Stimulated activated naive CD8-positive, alpha-beta T cell treated with anti-CD3 and anti-CD28 coated beads, Interleukin-15, Interleukin-2, amounts not matched to agents 100 ng/mL and 50 ng/mL, for 24 hours (primary cell): Measurements from ENCODE around the gene TMEM259.

Experiments used
- H3K27ac Mint-ChIP-seq: one replicate; pipeline ENCODE4 v1.8.0; 2021; ENCODE audit warnings: mild to moderate bottlenecking, mixed read lengths
- H3K27me3 Mint-ChIP-seq: one replicate; pipeline ENCODE4 v1.8.0; 2021; ENCODE audit warnings: mixed read lengths
- H3K36me3 Mint-ChIP-seq: one replicate; pipeline ENCODE4 v1.8.0; 2021; ENCODE audit warnings: low read depth, mixed read lengths
- H3K4me1 Mint-ChIP-seq: one replicate; pipeline ENCODE4 v1.8.0; 2021; ENCODE audit warnings: low read depth, mixed read lengths
- H3K4me3 Mint-ChIP-seq: one replicate; pipeline ENCODE4 v1.8.0; 2021; ENCODE audit warnings: mild to moderate bottlenecking, mixed read lengths
- H3K9me3 Mint-ChIP-seq: one replicate; pipeline ENCODE4 v1.8.0; 2021; ENCODE audit warnings: mixed read lengths

Gene TMEM259

DNA sequence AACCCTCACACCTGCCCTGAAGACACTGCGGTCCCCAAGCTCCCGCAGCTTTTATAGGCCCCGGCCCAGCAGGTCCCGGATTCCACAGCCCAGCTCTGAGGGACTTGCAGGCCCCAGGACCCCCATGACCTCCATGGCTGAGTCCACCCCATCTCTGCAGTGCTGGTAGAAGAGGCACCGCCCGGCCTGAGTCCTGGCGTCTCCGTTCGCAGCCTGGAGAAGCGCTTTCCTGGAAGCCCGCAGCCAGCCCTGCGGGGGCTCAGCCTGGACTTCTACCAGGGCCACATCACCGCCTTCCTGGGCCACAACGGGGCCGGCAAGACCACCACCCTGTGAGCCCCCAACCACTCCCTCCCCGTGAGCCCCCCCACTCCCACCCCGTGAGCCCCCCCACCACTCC, 28.2 kb upstream of the TMEM259 start:
- no peaks in the 10 kb centered on the region for H3K4me1 Mint-ChIP-seq
- no peak overlapping the region for H3K27ac Mint-ChIP-seq
- no peaks in the 10 kb centered on the region for H3K36me3 Mint-ChIP-seq
- no peaks in the 10 kb centered on the region for H3K9me3 Mint-ChIP-seq
- no peak overlapping the region for H3K4me3 Mint-ChIP-seq
- H3K27me3 Mint-ChIP-seq = no peaks in the 10 kb centered on the region

DNA sequence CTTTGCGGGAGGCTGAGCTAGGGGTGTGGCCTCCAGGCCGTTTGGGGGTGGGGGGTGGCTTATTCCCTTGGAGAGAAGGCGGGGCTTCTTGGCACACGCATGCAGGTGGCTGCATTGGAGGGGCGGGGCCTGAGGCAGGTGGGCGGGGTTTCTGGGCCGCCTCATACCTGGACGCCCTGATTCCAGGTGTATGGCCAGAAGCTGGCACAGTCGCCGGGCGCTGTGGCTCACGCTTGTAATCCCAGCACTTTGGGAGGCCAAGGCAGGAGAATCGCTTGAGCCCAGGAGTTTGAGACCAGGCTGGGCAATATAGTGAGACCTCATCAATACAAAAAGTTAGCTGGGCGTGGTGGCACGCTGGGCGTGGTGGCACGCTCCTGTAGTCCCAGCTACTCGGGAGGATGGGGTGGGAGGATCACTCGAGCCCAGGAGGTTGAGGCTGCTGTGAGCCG, 26.8 kb upstream of the TMEM259 start:
- H3K4me3 Mint-ChIP-seq = no peak overlapping the region
- H3K36me3 Mint-ChIP-seq = no peaks in the 10 kb centered on the region
- H3K4me1 Mint-ChIP-seq = no peaks in the 10 kb centered on the region
- no peak overlapping the region for H3K27ac Mint-ChIP-seq
- no peaks in the 10 kb centered on the region for H3K27me3 Mint-ChIP-seq
- H3K9me3 Mint-ChIP-seq = no peaks in the 10 kb centered on the region

DNA sequence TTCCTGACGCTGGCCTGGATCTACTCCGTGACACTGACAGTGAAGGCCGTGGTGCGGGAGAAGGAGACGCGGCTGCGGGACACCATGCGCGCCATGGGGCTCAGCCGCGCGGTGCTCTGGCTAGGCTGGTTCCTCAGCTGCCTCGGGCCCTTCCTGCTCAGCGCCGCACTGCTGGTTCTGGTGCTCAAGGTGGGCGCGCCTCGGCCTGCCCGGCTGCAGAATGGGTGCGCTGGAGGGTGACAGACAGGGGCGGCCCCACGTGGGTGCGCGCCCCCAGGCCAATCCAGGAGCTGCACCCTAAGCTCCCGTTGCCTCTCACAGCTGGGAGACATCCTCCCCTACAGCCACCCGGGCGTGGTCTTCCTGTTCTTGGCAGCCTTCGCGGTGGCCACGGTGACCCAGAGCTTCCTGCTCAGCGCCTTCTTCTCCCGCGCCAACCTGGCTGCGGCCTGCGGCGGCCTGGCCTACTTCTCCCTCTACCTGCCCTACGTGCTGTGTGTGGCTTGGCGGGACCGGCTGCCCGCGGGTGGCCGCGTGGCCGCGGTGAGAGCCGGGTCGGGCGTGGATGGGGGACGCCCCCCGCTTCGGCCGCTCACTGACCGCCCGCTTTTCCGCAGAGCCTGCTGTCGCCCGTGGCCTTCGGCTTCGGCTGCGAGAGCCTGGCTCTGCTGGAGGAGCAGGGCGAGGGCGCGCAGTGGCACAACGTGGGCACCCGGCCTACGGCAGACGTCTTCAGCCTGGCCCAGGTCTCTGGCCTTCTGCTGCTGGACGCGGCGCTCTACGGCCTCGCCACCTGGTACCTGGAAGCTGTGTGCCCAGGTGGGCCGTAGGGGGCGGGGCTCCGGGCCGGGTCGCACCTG, 26.1 kb upstream of the TMEM259 start:
- no peaks in the 10 kb centered on the region for H3K4me1 Mint-ChIP-seq
- no peaks in the 10 kb centered on the region for H3K36me3 Mint-ChIP-seq
- no peak overlapping the region for H3K27ac Mint-ChIP-seq
- no peaks in the 10 kb centered on the region for H3K27me3 Mint-ChIP-seq
- H3K4me3 Mint-ChIP-seq = no peak overlapping the region
- H3K9me3 Mint-ChIP-seq = no peaks in the 10 kb centered on the region

DNA sequence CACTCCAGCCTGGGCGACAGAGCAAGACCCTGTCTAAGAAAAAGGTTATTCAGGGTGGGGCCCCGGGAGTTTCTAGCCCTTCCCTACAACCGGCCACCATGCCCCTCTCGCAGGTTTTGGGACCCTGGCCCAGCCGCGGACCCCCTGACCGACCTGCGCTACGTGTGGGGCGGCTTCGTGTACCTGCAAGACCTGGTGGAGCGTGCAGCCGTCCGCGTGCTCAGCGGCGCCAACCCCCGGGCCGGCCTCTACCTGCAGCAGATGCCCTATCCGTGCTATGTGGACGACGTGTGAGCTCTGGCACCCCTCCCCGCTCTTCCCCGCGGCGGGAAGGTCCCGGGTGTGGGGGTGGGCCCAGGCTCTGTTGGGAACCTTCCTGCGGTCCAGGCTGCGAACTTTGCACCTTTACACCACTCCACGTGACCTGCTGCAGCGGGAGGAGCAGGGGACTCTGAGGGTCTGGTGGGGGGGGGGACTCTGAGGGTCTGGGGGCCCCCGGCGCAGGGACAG, 25.2 kb upstream of the TMEM259 start:
- Mint-ChIP-seq H3K4me1 (peaks cover 4% of the 10 kb centered on the region), H3K36me3 (no peaks in the 10 kb centered on the region), H3K27me3 (no peaks in the 10 kb centered on the region), H3K9me3 (no peaks in the 10 kb centered on the region), H3K27ac (no peak overlapping the region), H3K4me3 (no peak overlapping the region)

DNA sequence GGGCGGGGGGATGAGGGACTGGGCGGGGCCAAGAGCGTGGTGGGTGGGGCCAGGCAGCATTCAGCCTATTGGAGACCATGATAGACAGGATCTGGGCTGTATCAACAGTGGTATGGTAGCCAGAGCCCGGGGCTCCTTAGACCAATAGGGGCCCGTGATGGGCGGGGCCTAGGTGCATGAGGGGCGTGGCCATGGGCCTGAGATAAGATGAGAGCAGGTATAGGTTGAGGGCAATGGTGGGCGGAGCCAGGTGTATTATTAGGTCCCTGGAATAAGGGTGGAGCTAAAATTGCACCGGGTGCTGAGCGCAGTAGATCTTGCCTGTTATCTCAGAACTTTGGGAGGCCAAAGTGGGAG, 24.3 kb upstream of the TMEM259 start:
- no peak overlapping the region for H3K27ac Mint-ChIP-seq
- H3K27me3 Mint-ChIP-seq = no peaks in the 10 kb centered on the region
- no peaks in the 10 kb centered on the region for H3K36me3 Mint-ChIP-seq
- peaks cover 14% of the 10 kb centered on the region for H3K4me1 Mint-ChIP-seq
- no peak overlapping the region for H3K4me3 Mint-ChIP-seq
- H3K9me3 Mint-ChIP-seq = no peaks in the 10 kb centered on the region

DNA sequence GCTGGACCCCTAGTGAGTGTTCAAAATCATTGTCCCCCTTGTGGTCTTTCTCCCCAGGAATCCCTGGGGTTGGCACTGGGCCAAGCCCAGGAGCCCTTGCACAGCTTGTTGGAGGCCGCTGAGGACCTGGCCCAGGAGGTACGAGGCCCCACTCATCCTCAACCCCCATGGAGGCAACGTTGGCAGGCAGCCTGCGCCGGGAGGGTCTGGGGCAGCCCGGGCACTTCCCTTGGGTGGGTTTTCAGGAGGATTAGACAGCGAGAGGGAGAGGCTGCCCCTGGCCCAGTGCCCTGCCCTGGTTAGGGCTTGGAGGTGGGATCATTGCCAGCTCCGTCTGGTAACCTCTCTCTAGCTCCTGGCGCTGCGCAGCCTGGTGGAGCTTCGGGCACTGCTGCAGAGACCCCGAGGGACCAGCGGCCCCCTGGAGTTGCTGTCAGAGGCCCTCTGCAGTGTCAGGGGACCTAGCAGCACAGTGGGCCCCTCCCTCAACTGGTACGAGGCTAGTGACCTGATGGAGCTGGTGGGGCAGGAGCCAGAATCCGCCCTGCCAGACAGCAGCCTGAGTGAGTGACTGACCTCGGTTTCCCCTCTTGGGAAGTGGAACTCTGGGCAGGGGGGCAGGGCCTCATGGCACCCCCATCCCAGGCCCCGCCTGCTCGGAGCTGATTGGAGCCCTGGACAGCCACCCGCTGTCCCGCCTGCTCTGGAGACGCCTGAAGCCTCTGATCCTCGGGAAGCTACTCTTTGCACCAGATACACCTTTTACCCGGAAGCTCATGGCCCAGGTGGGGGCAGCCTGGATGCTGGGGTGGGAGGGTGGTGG, 22.0 kb upstream of the TMEM259 start:
- Mint-ChIP-seq H3K9me3 (no peaks in the 10 kb centered on the region), H3K36me3 (peaks cover 6% of the 10 kb centered on the region), H3K27ac (no peak overlapping the region), H3K4me3 (no peak overlapping the region), H3K4me1 (peaks cover 37% of the 10 kb centered on the region), H3K27me3 (no peaks in the 10 kb centered on the region)

DNA sequence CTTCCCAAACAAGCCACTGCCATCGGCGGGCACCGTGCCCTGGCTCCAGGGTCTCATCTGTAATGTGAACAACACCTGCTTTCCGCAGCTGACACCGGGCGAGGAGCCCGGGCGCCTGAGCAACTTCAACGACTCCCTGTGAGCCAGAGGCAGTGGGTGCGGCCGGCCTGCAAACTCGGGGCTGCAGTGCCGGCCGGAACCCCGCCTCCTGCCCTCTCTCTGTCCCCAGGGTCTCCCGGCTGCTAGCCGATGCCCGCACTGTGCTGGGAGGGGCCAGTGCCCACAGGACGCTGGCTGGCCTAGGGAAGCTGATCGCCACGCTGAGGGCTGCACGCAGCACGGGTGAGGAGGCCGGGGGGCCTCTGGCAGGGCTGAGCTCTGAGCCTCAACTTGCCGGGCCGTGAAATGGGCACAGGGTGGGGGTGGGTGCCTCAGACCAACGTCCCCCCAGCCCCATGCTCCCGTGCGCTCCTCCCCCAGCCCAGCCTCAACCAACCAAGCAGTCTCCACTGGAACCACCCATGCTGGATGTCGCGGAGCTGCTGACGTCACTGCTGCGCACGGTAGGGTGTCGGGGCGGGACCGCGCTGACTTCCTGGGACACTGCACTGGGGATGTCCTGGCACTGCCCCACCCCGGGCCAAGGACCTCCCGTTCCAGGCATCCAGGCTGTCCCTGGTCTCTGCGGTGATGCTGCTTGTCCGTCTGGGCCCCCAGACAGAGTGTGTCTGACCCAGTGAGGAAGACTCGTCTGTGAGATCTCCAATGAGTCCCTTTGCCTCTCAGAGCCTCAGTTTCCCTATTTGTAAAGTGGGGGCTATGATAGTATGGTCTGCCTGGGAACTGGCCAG, 21.1 kb upstream of the TMEM259 start:
- Mint-ChIP-seq H3K27me3 (no peaks in the 10 kb centered on the region), H3K36me3 (peaks cover 12% of the 10 kb centered on the region), H3K9me3 (no peaks in the 10 kb centered on the region), H3K4me3 (no peak overlapping the region), H3K4me1 (peaks cover 43% of the 10 kb centered on the region), H3K27ac (no peak overlapping the region)

DNA sequence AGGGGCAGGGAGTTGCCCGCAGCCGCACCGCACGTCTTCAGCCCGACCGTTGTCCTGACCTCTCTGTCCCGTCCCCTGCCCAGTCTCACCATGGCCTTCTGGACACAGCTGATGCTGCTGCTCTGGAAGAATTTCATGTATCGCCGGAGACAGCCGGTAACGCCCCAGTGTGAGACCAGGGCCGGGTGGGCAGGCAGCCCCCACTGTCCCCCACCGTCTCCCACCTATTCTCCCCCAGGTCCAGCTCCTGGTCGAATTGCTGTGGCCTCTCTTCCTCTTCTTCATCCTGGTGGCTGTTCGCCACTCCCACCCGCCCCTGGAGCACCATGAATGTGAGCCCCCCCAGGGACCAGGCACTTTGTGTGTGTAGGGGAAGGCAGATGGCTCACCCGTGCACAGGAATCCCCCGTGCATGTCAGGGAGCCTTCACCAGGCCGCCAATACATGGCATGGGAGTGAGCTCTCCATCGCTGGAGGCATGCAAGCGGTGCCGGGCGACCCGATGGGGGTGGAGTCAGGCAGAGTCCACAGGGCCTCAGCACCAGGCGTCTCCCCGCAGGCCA, 20.4 kb upstream of the TMEM259 start:
- Mint-ChIP-seq H3K27me3 (no peaks in the 10 kb centered on the region), H3K9me3 (no peaks in the 10 kb centered on the region), H3K4me1 (peaks cover 43% of the 10 kb centered on the region), H3K27ac (peak overlapping the region; percentile 52), H3K4me3 (peak overlapping the region; percentile 89), H3K36me3 (peaks cover 15% of the 10 kb centered on the region)

DNA sequence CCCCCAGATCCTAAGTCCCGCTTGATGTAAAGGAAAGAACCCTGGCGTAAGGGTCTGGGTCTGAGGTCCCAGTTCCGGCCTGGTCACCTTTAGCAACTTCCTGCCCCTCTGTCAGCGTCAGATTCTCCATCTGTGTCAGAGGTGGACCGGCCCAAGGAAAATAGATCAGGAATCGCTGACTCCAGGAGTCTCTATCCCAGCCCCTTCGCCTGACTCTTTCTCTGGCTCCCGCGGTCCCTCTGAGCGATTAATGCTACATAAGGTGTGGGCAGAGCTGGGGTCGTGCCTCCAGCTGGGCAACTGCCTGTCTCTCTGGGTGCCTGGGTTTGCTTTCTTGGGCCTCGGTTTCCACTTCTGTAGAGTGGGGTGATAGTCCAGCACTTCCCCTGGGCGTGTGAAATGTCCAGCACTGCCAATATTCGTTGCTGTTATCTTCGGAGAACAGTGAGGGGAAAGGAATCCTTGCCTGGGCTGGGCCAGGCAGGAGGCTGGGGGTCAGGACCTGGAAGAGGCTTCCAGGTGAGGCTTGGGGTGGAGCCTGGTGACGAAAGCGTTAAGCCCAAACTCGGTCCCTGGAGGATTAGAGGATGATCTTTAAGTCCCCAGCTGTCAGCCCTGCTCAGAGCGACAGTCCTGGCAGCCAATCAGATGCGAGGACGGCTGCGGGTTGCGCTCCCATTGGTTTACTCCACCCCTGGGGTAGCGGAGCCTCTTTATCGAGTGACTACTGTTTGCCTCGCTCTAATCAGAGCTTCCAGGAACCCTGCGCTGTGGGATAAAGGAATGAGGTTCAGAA, 19.8 kb upstream of the TMEM259 start:
- Mint-ChIP-seq H3K27me3 (no peaks in the 10 kb centered on the region), H3K4me3 (peak overlapping the region; percentile 89), H3K36me3 (peaks cover 16% of the 10 kb centered on the region), H3K9me3 (no peaks in the 10 kb centered on the region), H3K27ac (peak overlapping the region; percentile 52), H3K4me1 (peaks cover 43% of the 10 kb centered on the region)

DNA sequence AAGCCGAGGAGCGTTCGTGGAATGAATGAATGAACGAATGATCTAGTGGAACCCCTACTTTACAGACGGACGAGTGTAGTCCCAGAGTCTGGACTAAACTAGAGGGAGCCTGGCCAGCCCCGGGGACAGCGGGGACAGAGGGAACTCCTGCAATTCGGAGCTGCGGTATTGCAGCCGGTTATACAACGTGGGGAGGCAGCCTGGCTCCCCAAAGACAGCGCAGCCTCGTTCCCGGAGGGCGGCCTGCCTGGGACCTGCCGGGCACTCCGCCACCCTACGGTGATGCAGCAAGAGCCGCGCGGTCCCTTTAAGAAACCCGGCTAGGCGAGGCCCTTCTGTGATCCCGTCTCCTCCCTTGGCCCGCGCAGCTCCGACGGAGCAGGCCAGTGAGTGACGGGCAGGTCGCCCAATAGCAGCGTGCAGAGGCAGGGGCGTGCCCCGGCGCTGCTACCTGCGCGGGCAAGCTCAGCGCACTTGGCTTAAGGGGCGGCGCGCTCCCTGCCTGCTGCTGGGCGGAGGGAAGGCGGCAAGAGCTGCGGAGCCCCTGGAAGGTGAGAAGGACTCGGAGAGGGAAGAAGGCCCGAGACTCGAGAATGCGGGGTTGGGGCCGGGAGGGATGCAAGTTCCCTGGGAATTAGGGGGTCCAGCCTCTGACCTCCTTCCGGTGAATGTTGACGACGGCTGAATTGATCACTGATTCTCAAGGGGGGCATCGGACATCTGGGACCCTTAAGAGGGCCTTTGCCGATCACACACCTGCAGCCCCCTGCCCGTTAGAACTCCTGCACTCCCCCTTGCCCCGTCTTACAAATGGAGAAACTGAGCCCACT, 18.9 kb upstream of the TMEM259 start, which contains the start of gene ABCA7:
ABCA7 (plus strand) TSS at position 462 of the 830 bp plus-strand sequence. CDS start 1,255 bp downstream, outside the sequence.
- Mint-ChIP-seq H3K27me3 (no peaks in the 10 kb centered on the region), H3K27ac (peak within 1 kb of the TSS; percentile 76), H3K36me3 (peaks cover 20% of the 10 kb centered on the region), H3K9me3 (no peaks in the 10 kb centered on the region), H3K4me3 (peak within 1 kb of the TSS; percentile 89), H3K4me1 (peaks cover 47% of the 10 kb centered on the region)

DNA sequence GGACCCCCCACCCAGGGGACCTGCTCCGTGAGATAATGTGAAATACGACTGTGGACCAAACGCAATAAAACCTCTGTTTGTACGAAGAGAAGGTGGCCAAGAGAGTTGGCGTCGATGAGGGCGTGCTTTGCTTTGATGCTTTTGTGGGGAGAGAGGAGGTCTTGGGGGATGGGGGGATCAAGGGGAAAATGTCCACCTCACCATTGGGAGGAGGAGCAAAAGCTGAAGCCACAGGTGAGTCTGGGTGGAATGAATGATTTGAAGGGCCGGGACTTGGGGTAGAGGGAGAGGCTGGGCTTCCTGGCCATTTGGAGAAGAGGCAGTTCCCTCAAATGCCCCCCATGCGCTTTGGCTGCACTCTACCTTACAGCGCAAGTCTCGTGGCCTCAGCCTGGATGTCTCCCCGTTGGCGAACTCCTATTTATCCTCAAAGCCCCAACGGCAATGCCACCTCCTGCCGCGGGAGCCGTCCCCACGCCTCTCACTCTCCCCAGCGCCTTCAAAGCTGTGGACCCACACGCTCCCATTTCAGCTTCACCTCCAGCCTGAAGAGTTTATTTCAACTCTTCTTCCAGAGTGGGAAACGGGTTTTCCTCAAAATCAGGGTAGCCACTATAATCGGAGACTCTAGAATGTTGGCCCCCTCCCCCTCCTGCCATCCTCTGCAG, 18.2 kb upstream of the TMEM259 start:
- H3K9me3 Mint-ChIP-seq = no peaks in the 10 kb centered on the region
- H3K4me3 Mint-ChIP-seq = peak overlapping the region; percentile 89
- H3K27me3 Mint-ChIP-seq = no peaks in the 10 kb centered on the region
- H3K27ac Mint-ChIP-seq = peak overlapping the region; percentile 76
- H3K36me3 Mint-ChIP-seq = peaks cover 20% of the 10 kb centered on the region
- H3K4me1 Mint-ChIP-seq = peaks cover 47% of the 10 kb centered on the region

DNA sequence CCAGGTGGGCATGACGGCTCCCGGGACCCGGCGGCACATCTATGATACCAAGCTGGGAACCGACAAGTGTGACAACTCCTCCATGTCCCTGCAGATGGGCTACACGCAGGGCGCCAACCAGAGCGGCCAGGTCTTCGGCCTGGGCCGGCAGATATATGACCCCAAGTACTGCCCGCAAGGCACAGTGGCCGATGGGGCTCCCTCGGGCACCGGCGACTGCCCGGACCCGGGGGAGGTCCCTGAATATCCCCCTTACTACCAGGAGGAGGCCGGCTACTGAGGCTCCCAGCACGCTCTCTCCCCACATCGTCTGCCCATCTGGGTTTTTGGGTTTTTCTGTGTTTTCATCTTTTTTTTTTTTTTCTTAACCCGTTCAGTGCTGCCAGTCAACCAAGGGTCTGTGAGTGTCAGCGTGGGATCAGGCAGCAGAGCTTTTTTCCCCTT, 16.7 kb upstream of the TMEM259 start:
- Mint-ChIP-seq H3K4me1 (peaks cover 50% of the 10 kb centered on the region), H3K36me3 (peaks cover 28% of the 10 kb centered on the region), H3K9me3 (no peaks in the 10 kb centered on the region), H3K27ac (peak overlapping the region; percentile 76), H3K27me3 (no peaks in the 10 kb centered on the region), H3K4me3 (peak overlapping the region; percentile 60)
